Liver (tissue), 9 donors: ENCODE results near the gene MOSPD3. TPM values are rescaled to one million over a fixed set of nuclear protein-coding genes. Genes with fewer than 3 reads are reported as not detected.

Experiments
- DNase-seq: peaks from one replicate; pipeline ENCODE4 v3.0.0-alpha.2; 2017; ENCODE audit warnings: low spot score
- H3K27ac ChIP-seq, 2 donors: one replicate each; pipeline ENCODE4 v1.7.0; 2013; ENCODE audit warnings: inconsistent platforms in 2 of 2, low read length in 2 of 2, control low read depth in 1 of 2, low read depth in 1 of 2, mild to moderate bottlenecking in 1 of 2
- H3K27me3 ChIP-seq, 4 donors: one replicate each; pipeline versions ENCODE4 v1.6.1 to v1.7.0; 2013; ENCODE audit warnings: low read length in 3 of 4, inconsistent platforms in 1 of 4, mild to moderate bottlenecking in 1 of 4, moderate library complexity in 1 of 4; ENCODE audit not compliant: control insufficient read depth in 4 of 4, insufficient read depth in 4 of 4
- H3K36me3 ChIP-seq, 4 donors: one replicate each; pipeline versions ENCODE4 v1.6.1 to v1.7.0; 2013; ENCODE audit warnings: low read length in 3 of 4, mild to moderate bottlenecking in 3 of 4, low read depth in 1 of 4, moderate library complexity in 1 of 4; ENCODE audit not compliant: control insufficient read depth in 4 of 4, insufficient read depth in 3 of 4
- H3K4me1 ChIP-seq, 4 donors: one replicate each; pipeline versions ENCODE4 v1.6.1 to v1.7.0; 2013; ENCODE audit warnings: low read length in 3 of 4, mild to moderate bottlenecking in 3 of 4, moderate library complexity in 1 of 4; ENCODE audit not compliant: control insufficient read depth in 4 of 4, insufficient read depth in 4 of 4
- H3K4me3 ChIP-seq, 3 donors: one replicate each; pipeline versions ENCODE4 v1.6.1 to v1.7.0; 2013; ENCODE audit warnings: low read length in 3 of 3, control low read depth in 1 of 3, low read depth in 1 of 3, mild to moderate bottlenecking in 1 of 3
- H3K9ac ChIP-seq, 2 donors: one replicate each; pipeline ENCODE4 v1.7.0; 2013; ENCODE audit warnings: low read length in 2 of 2, mild to moderate bottlenecking in 2 of 2, moderate library complexity in 2 of 2, control low read depth in 1 of 2, low read depth in 1 of 2
- H3K9me3 ChIP-seq, 4 donors: one replicate each; pipeline versions ENCODE4 v1.6.1 to v1.7.0; 2013; ENCODE audit warnings: low read length in 3 of 4; ENCODE audit not compliant: control insufficient read depth in 4 of 4
- EGR1 ChIP-seq, 2 donors: IDR thresholded peaks; 2 replicates each; pipeline ENCODE4 v1.6.1; 2016 to 2018; ENCODE audit warnings: antibody characterized with exemption in 2 of 2, low read depth in 2 of 2
- FOXA1 ChIP-seq: IDR thresholded peaks from 2 replicates; pipeline ENCODE4 v1.6.1; 2016; ENCODE audit warnings: antibody characterized with exemption
- FOXA2 ChIP-seq: IDR thresholded peaks from 2 replicates; pipeline ENCODE4 v1.6.1; 2016; ENCODE audit warnings: antibody characterized with exemption
- GABPA ChIP-seq, 2 donors: IDR thresholded peaks in 1 of 2; conservative IDR thresholded peaks in 1 of 2; 2 replicates each; pipeline ENCODE4 v1.6.1; 2016; ENCODE audit warnings: antibody characterized with exemption in 2 of 2, mild to moderate bottlenecking in 1 of 2, moderate library complexity in 1 of 2
- HNF4A ChIP-seq, 2 donors: conservative IDR thresholded peaks; 2 replicates each; pipeline ENCODE4 v1.6.1; 2016; ENCODE audit warnings: antibody characterized with exemption in 2 of 2, mild to moderate bottlenecking in 2 of 2
- HNF4G ChIP-seq: IDR thresholded peaks from 2 replicates; pipeline ENCODE4 v1.6.1; 2016; ENCODE audit warnings: antibody characterized with exemption
- JUND ChIP-seq, 2 donors: IDR thresholded peaks; 2 replicates each; pipeline ENCODE4 v1.6.1; 2016; ENCODE audit warnings: antibody characterized with exemption in 2 of 2
- NR2F2 ChIP-seq: IDR thresholded peaks from 2 replicates; pipeline ENCODE4 v1.6.1; 2016; ENCODE audit warnings: antibody characterized with exemption
- RAD21 ChIP-seq, 2 donors: IDR thresholded peaks; 2 replicates each; pipeline ENCODE4 v1.6.1; 2016; ENCODE audit warnings: antibody characterized with exemption in 2 of 2, mild to moderate bottlenecking in 2 of 2
- RXRA ChIP-seq, 2 donors: IDR thresholded peaks; 2 replicates each; pipeline ENCODE4 v1.6.1; 2017 to 2018; ENCODE audit warnings: antibody characterized with exemption in 2 of 2, mild to moderate bottlenecking in 1 of 2
- SP1 ChIP-seq: IDR thresholded peaks from 2 replicates; pipeline ENCODE4 v1.6.1; 2018; ENCODE audit warnings: antibody characterized with exemption, mild to moderate bottlenecking
- TAF1 ChIP-seq: conservative IDR thresholded peaks from 2 replicates; pipeline ENCODE4 v1.6.1; 2016; ENCODE audit warnings: antibody characterized with exemption, mild to moderate bottlenecking
- WGBS: extraction: QIAGEN DNeasy Blood & Tissue Kit; methylation state at CpG from one replicate; pipeline ENCODE4 v1.1.7; 2013; 5-methylcytosine and 5-hydroxymethylcytosine counted together
- polyA plus RNA-seq, 2 donors: library from polyadenylated mRNA; stranded (reverse) in 1 of 2; unstranded in 1 of 2; fragments of 200-250 nt in 1 of 2; fragments of >200 nt in 1 of 2; fragmentation: Nextera tagmentation in 1 of 2; extraction: Ambion mirVana in 1 of 2; gene quantifications; one replicate each; pipeline versions ENCODE4 v1.2.1 to v1.2.3, GENCODE V29; 2013 to 2015
- total RNA-seq, 2 donors: library from RNA; depleted of rRNA; stranded (reverse); fragments of >200 nt; gene quantifications; one replicate each; pipeline ENCODE4 v1.2.3, GENCODE V29; 2014
- TF ChIP-seq, protein P1 (sequence below): IDR thresholded peaks from 2 replicates; pipeline ENCODE4 v1.6.1; 2016; ENCODE audit warnings: antibody characterized with exemption
- TF ChIP-seq, protein P2 (sequence below): IDR thresholded peaks from 2 replicates; pipeline ENCODE4 v1.6.1; 2016; ENCODE audit warnings: antibody characterized with exemption
- TF ChIP-seq, protein P3 (sequence below): fragments of 150-350 bp; IDR thresholded peaks from 2 replicates; pipeline ENCODE4 v1.5.1; 2017; ENCODE audit warnings: improper control_type of control experiment, low read depth, low read length; ENCODE audit not compliant: missing input control
- TF ChIP-seq, protein P4 (sequence below): IDR thresholded peaks from 2 replicates; pipeline ENCODE4 v1.6.1; 2016; ENCODE audit warnings: antibody characterized with exemption, mild to moderate bottlenecking
- donor health status: healthy.
- donor health status: healthy.
- donor health status: healthy.
- donor health status: healthy.
- donor health status: healthy.

Gene MOSPD3
- total and polyA plus RNA-seq, 4 donors, result 3.5 to 15.7 (median 8.6) TPM

DNA sequence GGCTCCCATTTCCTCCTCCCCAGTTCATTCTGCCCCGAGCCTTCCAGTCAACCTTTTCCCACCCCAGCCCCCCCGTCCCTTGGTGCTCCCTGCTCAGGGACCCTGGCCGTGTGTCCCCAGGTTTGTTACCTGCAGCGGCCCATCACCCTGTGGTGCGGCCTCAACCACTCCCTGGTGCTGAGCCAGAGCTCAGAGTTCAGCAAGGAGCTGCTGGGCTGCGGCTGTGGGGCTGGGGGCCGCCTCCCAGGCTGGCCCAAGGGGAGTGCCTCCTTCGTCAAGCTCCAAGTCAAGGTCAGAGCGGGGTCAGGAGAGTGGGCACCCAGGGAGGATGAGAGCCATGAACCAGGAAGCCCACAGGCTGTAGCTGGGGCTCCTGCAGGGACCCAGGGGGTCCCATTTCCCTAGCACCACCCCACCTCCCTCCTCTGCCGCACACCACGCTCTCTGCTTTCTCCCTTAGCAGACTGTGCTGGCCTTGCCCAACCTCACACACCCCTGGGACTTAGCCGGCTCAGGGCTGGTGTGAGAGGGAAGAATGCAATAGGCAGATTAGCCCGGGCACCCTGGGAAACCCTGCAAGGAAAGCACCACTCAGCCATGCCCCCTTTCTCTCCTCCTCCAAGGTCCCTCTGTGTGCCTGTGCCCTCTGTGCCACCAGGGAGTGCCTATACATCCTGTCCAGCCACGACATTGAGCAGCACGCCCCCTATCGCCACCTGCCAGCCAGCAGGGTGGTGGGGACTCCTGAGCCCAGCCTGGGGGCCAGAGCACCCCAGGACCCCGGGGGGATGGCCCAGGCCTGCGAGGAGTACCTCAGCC is 12.2 kb upstream of the MOSPD3 start:
- Histone ChIP-seq H3K4me3 (no peak overlapping the region), H3K27me3 (no peaks in the 10 kb centered on the region), H3K36me3 (no peaks in the 10 kb centered on the region), H3K9me3 (no peaks in the 10 kb centered on the region), H3K27ac (no peak overlapping the region), H3K9ac (no peak overlapping the region), H3K4me1 (peaks cover 5 to 30% (median 16%) of the 10 kb centered on the region in 4 donors)
- WGBS, result 85% methylated on average over 18 of the region's 18 CpGs
- no peak for DNase-seq
- TF ChIP-seq SP1, result no peak
- no peak for TF ChIP-seq RXRA (IDR thresholded peaks at IDR 0.05)
- TF ChIP-seq RAD21 (IDR thresholded peaks at IDR 0.05), result no peak
- no peak for TF ChIP-seq GABPA (IDR thresholded peaks at IDR 0.05 in 1 of 2, conservative IDR thresholded peaks at IDR 0.05 in 1 of 2)
- TF ChIP-seq NR2F2, result no peak
- TF ChIP-seq TAF1, result no peak
- TF ChIP-seq, protein P1, sequence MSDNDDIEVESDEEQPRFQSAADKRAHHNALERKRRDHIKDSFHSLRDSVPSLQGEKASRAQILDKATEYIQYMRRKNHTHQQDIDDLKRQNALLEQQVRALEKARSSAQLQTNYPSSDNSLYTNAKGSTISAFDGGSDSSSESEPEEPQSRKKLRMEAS, result no peak
- no peak for TF ChIP-seq JUND (IDR thresholded peaks at IDR 0.05)
- TF ChIP-seq, protein P2, sequence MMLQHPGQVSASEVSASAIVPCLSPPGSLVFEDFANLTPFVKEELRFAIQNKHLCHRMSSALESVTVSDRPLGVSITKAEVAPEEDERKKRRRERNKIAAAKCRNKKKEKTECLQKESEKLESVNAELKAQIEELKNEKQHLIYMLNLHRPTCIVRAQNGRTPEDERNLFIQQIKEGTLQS, result no peak
- no peak for TF ChIP-seq HNF4A (conservative IDR thresholded peaks at IDR 0.05)
- TF ChIP-seq, protein P3, sequence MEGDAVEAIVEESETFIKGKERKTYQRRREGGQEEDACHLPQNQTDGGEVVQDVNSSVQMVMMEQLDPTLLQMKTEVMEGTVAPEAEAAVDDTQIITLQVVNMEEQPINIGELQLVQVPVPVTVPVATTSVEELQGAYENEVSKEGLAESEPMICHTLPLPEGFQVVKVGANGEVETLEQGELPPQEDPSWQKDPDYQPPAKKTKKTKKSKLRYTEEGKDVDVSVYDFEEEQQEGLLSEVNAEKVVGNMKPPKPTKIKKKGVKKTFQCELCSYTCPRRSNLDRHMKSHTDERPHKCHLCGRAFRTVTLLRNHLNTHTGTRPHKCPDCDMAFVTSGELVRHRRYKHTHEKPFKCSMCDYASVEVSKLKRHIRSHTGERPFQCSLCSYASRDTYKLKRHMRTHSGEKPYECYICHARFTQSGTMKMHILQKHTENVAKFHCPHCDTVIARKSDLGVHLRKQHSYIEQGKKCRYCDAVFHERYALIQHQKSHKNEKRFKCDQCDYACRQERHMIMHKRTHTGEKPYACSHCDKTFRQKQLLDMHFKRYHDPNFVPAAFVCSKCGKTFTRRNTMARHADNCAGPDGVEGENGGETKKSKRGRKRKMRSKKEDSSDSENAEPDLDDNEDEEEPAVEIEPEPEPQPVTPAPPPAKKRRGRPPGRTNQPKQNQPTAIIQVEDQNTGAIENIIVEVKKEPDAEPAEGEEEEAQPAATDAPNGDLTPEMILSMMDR, result no peak
- TF ChIP-seq EGR1 (IDR thresholded peaks at IDR 0.05; ENCODE audit: low read depth in 2 of 2), result no peak
- no peak for TF ChIP-seq HNF4G
- TF ChIP-seq, protein P4, sequence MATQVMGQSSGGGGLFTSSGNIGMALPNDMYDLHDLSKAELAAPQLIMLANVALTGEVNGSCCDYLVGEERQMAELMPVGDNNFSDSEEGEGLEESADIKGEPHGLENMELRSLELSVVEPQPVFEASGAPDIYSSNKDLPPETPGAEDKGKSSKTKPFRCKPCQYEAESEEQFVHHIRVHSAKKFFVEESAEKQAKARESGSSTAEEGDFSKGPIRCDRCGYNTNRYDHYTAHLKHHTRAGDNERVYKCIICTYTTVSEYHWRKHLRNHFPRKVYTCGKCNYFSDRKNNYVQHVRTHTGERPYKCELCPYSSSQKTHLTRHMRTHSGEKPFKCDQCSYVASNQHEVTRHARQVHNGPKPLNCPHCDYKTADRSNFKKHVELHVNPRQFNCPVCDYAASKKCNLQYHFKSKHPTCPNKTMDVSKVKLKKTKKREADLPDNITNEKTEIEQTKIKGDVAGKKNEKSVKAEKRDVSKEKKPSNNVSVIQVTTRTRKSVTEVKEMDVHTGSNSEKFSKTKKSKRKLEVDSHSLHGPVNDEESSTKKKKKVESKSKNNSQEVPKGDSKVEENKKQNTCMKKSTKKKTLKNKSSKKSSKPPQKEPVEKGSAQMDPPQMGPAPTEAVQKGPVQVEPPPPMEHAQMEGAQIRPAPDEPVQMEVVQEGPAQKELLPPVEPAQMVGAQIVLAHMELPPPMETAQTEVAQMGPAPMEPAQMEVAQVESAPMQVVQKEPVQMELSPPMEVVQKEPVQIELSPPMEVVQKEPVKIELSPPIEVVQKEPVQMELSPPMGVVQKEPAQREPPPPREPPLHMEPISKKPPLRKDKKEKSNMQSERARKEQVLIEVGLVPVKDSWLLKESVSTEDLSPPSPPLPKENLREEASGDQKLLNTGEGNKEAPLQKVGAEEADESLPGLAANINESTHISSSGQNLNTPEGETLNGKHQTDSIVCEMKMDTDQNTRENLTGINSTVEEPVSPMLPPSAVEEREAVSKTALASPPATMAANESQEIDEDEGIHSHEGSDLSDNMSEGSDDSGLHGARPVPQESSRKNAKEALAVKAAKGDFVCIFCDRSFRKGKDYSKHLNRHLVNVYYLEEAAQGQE, result no peak

DNA sequence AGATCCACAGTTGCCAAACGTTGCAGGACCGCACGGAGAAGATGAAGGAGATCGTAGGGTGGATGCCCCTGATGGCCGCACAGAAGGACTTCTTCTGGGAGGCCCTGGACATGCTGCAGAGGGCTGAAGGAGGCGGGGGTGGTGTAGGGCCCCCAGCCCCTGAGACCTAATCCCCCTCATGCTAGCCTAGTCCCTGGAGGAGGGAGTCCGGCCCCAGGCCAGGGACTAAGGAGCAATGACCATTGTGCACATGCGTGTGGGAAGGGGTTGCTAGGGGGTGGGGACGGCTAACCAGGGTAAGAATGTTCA is 11.7 kb upstream of the MOSPD3 start:
- DNase-seq, result no peak
- H3K27me3 ChIP-seq, result no peaks in the 10 kb centered on the region
- 95% methylated on average over 9 of the region's 9 CpGs for WGBS

More for the DNA sequence above, 11.7 kb upstream of the MOSPD3 start:
- H3K4me3 ChIP-seq, result no peak overlapping the region
- H3K9me3 ChIP-seq, result no peaks in the 10 kb centered on the region
- H3K36me3 ChIP-seq, result no peaks in the 10 kb centered on the region
- H3K4me1 ChIP-seq, result peaks cover 8 to 36% (median 19%) of the 10 kb centered on the region in 4 donors
- no peak overlapping the region for H3K9ac ChIP-seq
- no peak overlapping the region for H3K27ac ChIP-seq
- TF ChIP-seq FOXA2 (no peak), RAD21 (IDR thresholded peaks at IDR 0.05) (no peak), FOXA1 (no peak), TAF1 (no peak), RXRA (IDR thresholded peaks at IDR 0.05) (no peak), JUND (IDR thresholded peaks at IDR 0.05) (no peak), EGR1 (IDR thresholded peaks at IDR 0.05; ENCODE audit: low read depth in 2 of 2) (no peak), GABPA (IDR thresholded peaks at IDR 0.05 in 1 of 2, conservative IDR thresholded peaks at IDR 0.05 in 1 of 2) (no peak), HNF4G (no peak)
- TF ChIP-seq, protein P1, result no peak
- TF ChIP-seq, protein P2, result no peak
- TF ChIP-seq, protein P3, result no peak
